ENCODE measurements around the gene GDNF. TPM values are rescaled to one million over a fixed set of nuclear protein-coding genes. Genes with fewer than 3 reads are reported as not detected.

Gene GDNF
- total RNA-seq, 1 donor from 2014 or later, result not detected

DNA sequence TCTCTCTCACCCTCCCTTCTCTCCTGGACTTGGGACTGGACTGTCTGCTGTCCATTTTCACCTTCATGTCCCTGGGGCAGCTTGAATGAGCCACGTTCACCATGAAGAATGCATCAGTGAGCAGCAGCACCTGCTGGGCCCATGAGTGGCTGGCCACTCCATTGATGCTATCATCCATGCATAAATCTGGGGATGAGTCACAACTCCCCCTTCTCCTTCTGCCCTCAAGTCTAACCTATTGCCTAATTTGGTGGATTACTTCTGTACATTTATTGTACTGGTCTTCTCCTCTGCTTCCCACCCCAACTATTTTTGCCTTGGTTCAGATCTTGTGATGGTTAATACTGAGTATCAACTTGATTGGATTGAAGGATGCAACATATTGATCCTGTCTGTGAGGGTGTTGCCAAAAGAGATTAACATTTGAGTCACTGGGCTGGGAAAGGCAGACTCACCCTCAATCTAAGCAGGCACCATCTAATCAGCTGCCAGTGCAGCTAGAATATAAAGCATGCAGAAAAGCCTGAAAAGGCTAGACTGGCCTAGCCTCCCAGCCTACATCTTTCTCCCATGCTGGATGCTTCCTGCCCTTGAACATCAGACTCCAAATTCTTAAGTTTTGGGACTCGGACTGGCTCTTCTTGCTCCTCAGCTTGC is 46.7 kb downstream of the GDNF start:
- H3K36me3 Mint-ChIP-seq (ENCODE audit: low read depth), result no peaks in the 10 kb centered on the region
- H3K4me3 Mint-ChIP-seq, result no peak overlapping the region
- TF ChIP-seq, protein P1, sequence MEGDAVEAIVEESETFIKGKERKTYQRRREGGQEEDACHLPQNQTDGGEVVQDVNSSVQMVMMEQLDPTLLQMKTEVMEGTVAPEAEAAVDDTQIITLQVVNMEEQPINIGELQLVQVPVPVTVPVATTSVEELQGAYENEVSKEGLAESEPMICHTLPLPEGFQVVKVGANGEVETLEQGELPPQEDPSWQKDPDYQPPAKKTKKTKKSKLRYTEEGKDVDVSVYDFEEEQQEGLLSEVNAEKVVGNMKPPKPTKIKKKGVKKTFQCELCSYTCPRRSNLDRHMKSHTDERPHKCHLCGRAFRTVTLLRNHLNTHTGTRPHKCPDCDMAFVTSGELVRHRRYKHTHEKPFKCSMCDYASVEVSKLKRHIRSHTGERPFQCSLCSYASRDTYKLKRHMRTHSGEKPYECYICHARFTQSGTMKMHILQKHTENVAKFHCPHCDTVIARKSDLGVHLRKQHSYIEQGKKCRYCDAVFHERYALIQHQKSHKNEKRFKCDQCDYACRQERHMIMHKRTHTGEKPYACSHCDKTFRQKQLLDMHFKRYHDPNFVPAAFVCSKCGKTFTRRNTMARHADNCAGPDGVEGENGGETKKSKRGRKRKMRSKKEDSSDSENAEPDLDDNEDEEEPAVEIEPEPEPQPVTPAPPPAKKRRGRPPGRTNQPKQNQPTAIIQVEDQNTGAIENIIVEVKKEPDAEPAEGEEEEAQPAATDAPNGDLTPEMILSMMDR (IDR thresholded peaks at IDR 0.05), result no peak
- no peak for DNase-seq
- H3K4me1 Mint-ChIP-seq, result no peaks in the 10 kb centered on the region
- intact Hi-C loops (cut with micrococcal nuclease), result no loop called here
- peaks cover 11% of the 10 kb centered on the region for H3K9me3 Mint-ChIP-seq
- no peak overlapping the region for H3K27ac Mint-ChIP-seq
- no peaks in the 10 kb centered on the region for H3K27me3 Mint-ChIP-seq
- POLR2A ChIA-PET, result no interaction called here
- ATAC-seq (ENCODE audit: low read depth), result no peak
- CTCF ChIA-PET, result no interaction called here

DNA sequence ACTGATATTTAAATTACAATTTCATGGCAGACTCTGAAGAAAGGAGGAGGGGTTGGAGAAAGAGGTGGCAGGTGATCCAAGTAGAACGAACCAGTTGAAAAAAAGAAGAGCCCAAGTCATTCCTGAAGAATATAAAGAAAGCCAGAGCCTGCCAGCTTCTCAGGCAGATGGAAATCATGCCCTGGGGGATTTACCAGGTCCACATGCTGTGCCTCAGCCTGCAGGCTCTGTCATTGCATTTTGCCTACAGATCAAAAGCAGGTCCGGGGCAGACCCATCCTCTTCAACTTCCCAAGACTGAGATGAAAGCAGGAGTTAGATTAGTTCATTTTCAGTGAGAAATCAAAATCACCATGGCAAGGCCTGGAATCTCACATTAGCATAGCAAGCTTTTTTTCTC is 48.5 kb downstream of the GDNF start:
- no peaks in the 10 kb centered on the region for H3K27me3 Mint-ChIP-seq
- no peak overlapping the region for H3K27ac Mint-ChIP-seq
- DNase-seq (no peak), ATAC-seq (ENCODE audit: low read depth) (no peak)
- ChIA-PET POLR2A (no interaction called here), CTCF (no interaction called here)
- intact Hi-C loops (cut with micrococcal nuclease), result no loop called here
- no peaks in the 10 kb centered on the region for H3K36me3 Mint-ChIP-seq (ENCODE audit: low read depth)
- H3K9me3 Mint-ChIP-seq, result peaks cover 7% of the 10 kb centered on the region
- TF ChIP-seq, protein P1 (IDR thresholded peaks at IDR 0.05), result no peak
- H3K4me3 Mint-ChIP-seq, result no peak overlapping the region
- H3K4me1 Mint-ChIP-seq, result no peaks in the 10 kb centered on the region

DNA sequence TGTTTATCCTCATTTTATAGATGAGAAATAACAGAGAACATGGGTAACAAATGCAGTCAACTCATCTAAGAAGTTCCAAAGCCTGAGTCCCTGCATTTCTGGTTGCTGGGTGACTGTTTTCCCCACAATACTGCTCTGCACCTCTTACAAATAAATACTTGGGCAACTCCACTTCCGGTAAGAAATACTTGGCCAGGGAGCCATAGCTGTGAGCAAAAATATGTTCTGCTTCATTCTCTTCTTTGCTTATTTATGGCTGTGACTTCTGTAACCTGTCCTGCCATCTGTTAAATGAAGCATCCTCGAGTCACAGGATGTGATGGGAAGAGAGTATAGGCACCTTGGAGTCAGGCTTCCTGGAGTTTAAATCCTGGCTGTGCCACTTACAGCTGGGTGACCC is 49.9 kb downstream of the GDNF start:
- ChIA-PET POLR2A (no interaction called here), CTCF (no interaction called here)
- DNase-seq, result no peak
- no peak for ATAC-seq (ENCODE audit: low read depth)
- no peaks in the 10 kb centered on the region for H3K4me1 Mint-ChIP-seq
- H3K4me3 Mint-ChIP-seq, result no peak overlapping the region
- TF ChIP-seq, protein P1 (IDR thresholded peaks at IDR 0.05), result no peak
- H3K27ac Mint-ChIP-seq, result no peak overlapping the region
- no peaks in the 10 kb centered on the region for H3K36me3 Mint-ChIP-seq (ENCODE audit: low read depth)
- H3K9me3 Mint-ChIP-seq, result peaks cover 9% of the 10 kb centered on the region
- peaks cover 2% of the 10 kb centered on the region for H3K27me3 Mint-ChIP-seq
- intact Hi-C loops (cut with micrococcal nuclease), result no loop called here

DNA sequence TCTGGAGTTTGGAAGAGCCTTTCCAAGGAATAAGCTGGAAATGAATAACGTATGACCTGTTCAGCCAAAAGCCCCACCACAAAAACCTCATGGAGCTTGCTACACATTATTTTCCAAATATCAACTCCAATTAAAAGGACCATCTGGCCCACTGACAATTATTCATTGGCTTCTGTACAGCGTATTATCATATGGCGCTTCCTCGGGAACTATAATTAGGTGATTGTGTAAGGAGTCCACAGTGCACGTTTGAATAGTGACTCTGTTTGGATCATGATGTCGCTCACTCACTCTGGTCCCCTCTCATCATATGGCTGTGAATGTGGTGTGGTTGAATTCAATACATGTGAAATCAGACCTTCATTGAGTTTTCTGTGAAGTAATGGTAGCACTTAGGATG is 52.1 kb downstream of the GDNF start:
- POLR2A ChIA-PET, result no interaction called here
- Mint-ChIP-seq H3K4me3 (no peak overlapping the region), H3K27me3 (peaks cover 3% of the 10 kb centered on the region), H3K4me1 (no peaks in the 10 kb centered on the region), H3K36me3 (ENCODE audit: low read depth) (no peaks in the 10 kb centered on the region), H3K27ac (no peak overlapping the region), H3K9me3 (peaks cover 11% of the 10 kb centered on the region)
- intact Hi-C loops (cut with micrococcal nuclease), result no loop called here
- DNase-seq (no peak), ATAC-seq (ENCODE audit: low read depth) (no peak)
- CTCF ChIA-PET, result no interaction called here
- TF ChIP-seq, protein P1 (IDR thresholded peaks at IDR 0.05), result no peak

DNA sequence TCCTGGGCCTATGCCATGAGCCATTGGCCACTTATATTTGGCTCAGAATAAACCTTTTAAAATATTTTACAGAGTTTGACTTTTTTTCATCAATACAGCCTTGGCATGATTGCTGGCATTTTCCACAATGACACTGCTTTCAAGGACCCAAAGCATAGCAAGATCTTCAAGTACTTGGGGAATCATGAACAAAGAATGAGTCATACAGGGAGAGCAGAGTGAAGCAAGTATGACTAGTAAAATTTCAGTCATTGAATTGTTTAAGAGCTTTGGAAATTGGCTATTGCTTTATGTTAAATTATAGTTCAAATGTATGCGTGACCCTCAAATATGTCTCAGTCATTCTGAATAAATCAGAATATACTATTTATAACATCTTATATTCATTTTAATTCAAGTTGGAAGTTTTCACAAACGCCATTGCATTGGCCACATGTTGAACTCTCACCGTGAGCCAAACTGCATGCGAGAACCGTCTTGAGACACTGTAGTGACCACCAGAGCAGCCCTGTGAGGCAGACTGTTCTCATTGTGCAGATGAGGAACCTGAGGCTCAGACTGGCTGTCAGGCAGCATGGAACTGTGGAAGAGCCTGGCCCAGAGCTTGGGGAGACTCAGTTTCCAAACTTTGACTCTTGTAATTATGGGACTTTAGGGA is 52.9 kb downstream of the GDNF start:
- no peak overlapping the region for H3K4me3 Mint-ChIP-seq
- intact Hi-C loops (cut with micrococcal nuclease), result no loop called here
- H3K4me1 Mint-ChIP-seq, result no peaks in the 10 kb centered on the region
- H3K27me3 Mint-ChIP-seq, result peaks cover 3% of the 10 kb centered on the region
- no peak overlapping the region for H3K27ac Mint-ChIP-seq
- ChIA-PET CTCF (no interaction called here), POLR2A (no interaction called here)
- ATAC-seq (ENCODE audit: low read depth) (no peak), DNase-seq (no peak)
- H3K9me3 Mint-ChIP-seq, result peaks cover 11% of the 10 kb centered on the region
- TF ChIP-seq, protein P1 (IDR thresholded peaks at IDR 0.05), result no peak
- H3K36me3 Mint-ChIP-seq (ENCODE audit: low read depth), result no peaks in the 10 kb centered on the region

All from activated B cell treated with CpG ODN at 0.5 μM for 24 hours (primary cell).